Astrocyte of the cerebellum (primary cell): ENCODE data around the gene FBXW9.

Source experiments
- DNase-seq: peaks from one replicate; pipeline ENCODE4 v3.0.0-alpha.2; 2011; ENCODE audit warnings: low read depth
- H3K4me3 ChIP-seq: 2 replicates; pipeline ENCODE4 v1.5.1; 2011; ENCODE audit warnings: mild to moderate bottlenecking, low read depth, low read length, moderate library complexity
- CTCF ChIP-seq: IDR thresholded peaks from 2 replicates; pipeline ENCODE4 v1.5.1; 2012; ENCODE audit warnings: low read length, low read depth, moderate library complexity, mild to moderate bottlenecking; ENCODE audit errors: missing control alignments
- in situ Hi-C: cut with HindIII; loops from 2 replicates; pipeline ENCODE4 v1.10.0; 2017; ENCODE audit warnings: low sequenced_read_pairs

The FBXW9 gene

GRCh38 chr19:12711187-12711586, 14.8 kb upstream of the FBXW9 start:
- TF ChIP-seq CTCF = no peak
- H3K4me3 ChIP-seq = no peak overlapping the region
- in situ Hi-C loops = no loop called here
- no peak for DNase-seq

GRCh38 chr19:12708641-12709040, 12.2 kb upstream of the FBXW9 start:
- no peak for TF ChIP-seq CTCF
- DNase-seq = no peak
- in situ Hi-C loops = no loop called here
- H3K4me3 ChIP-seq = no peak overlapping the region

GRCh38 chr19:12706332-12706718, 9.9 kb upstream of the FBXW9 start:
- no peak for TF ChIP-seq CTCF
- no peak for DNase-seq
- no peak overlapping the region for H3K4me3 ChIP-seq
- in situ Hi-C loops = no loop called here

- in situ Hi-C loops = no loop called here
- TF ChIP-seq CTCF = no peak
- no peak overlapping the region for H3K4me3 ChIP-seq
- DNase-seq = no peak
These were observed 9.4 kb upstream of the FBXW9 start for GRCh38 chr19:12705654-12706331.

- no peak overlapping the region for H3K4me3 ChIP-seq
- no peak for TF ChIP-seq CTCF
- in situ Hi-C loops = no loop called here
- DNase-seq = no peak
These were observed 8.7 kb upstream of the FBXW9 start for GRCh38 chr19:12705169-12705568.

- H3K4me3 ChIP-seq = no peak overlapping the region
- in situ Hi-C loops = no loop called here
- peak; percentile 13 for DNase-seq
- TF ChIP-seq CTCF = no peak
These were observed 6.6 kb upstream of the FBXW9 start for GRCh38 chr19:12703046-12703445.
